DOHH2 (cell line): ENCODE results near the gene NT5DC3.

Source experiments
- H3F3A ChIP-seq: fragments of 200-600 bp; sonication (generic), shearing (Covaris generic); 2 replicates; pipeline ENCODE4 v1.6.0; 2016; ENCODE audit warnings: antibody characterized with exemption, mild to moderate bottlenecking; ENCODE audit not compliant: control insufficient read depth, insufficient read depth
- H3K27ac ChIP-seq: fragments of 200-600 bp; sonication (generic); 2 replicates; pipeline ENCODE4 v1.5.1; 2014; ENCODE audit warnings: low read depth, mild to moderate bottlenecking, low read length, moderate library complexity
- H3K27me3 ChIP-seq: fragments of 200-600 bp; sonication (generic); 2 replicates; pipeline ENCODE4 v1.6.1; 2014; ENCODE audit warnings: mild to moderate bottlenecking, low read length, mixed read lengths; ENCODE audit not compliant: control insufficient read depth
- H3K36me3 ChIP-seq: fragments of 200-600 bp; sonication (generic); 2 replicates; pipeline ENCODE4 v1.6.1; 2014; ENCODE audit warnings: mild to moderate bottlenecking, low read length, moderate library complexity, mixed read lengths; ENCODE audit not compliant: control insufficient read depth
- H3K4me1 ChIP-seq: fragments of 200-600 bp; sonication (generic); 2 replicates; pipeline ENCODE4 v1.6.1; 2014; ENCODE audit warnings: mild to moderate bottlenecking, low read length, mixed read lengths; ENCODE audit not compliant: control insufficient read depth
- H3K4me2 ChIP-seq: fragments of 200-600 bp; sonication (generic); 2 replicates; pipeline ENCODE4 v1.6.0; 2014; ENCODE audit warnings: mild to moderate bottlenecking, low read length, moderate library complexity
- H3K4me3 ChIP-seq: fragments of 200-600 bp; sonication (generic); 2 replicates; pipeline ENCODE4 v1.5.1; 2014; ENCODE audit warnings: mild to moderate bottlenecking, low read length, mixed read lengths
- H3K79me2 ChIP-seq: fragments of 200-600 bp; sonication (generic); 2 replicates; pipeline ENCODE4 v1.6.1; 2014; ENCODE audit warnings: mild to moderate bottlenecking, low read length, mixed read lengths; ENCODE audit not compliant: control insufficient read depth
- H3K9me2 ChIP-seq: fragments of 200-600 bp; sonication (generic); replicated peaks from 2 replicates; pipeline ENCODE4 v1.6.1; 2014; ENCODE audit warnings: mild to moderate bottlenecking, low read length, mixed read lengths; ENCODE audit not compliant: control insufficient read depth
- H3K9me3 ChIP-seq: fragments of 200-600 bp; sonication (generic); 2 replicates; pipeline ENCODE4 v1.6.1; 2014; ENCODE audit warnings: antibody characterized with exemption, low read length, mixed read lengths; ENCODE audit not compliant: control insufficient read depth, insufficient read depth
- H4K20me1 ChIP-seq: fragments of 200-600 bp; sonication (generic); 2 replicates; pipeline ENCODE4 v1.6.0; 2014; ENCODE audit warnings: low read depth, mild to moderate bottlenecking, antibody characterized with exemption, low read length, moderate library complexity; ENCODE audit not compliant: control insufficient read depth, insufficient read depth
- EZH2phosphoT487 ChIP-seq: fragments of 200-600 bp; sonication (generic); IDR thresholded peaks from 2 replicates; pipeline ENCODE4 v1.6.1; 2017; ENCODE audit warnings: borderline replicate concordance, mild to moderate bottlenecking, antibody characterized with exemption, low read length, moderate library complexity, mixed read lengths
- TF ChIP-seq, protein P1 (sequence below): fragments of 200-600 bp; sonication (generic); IDR thresholded peaks from one replicate; pipeline ENCODE4 v1.5.1; 2014; ENCODE audit warnings: antibody characterized with exemption, mild to moderate bottlenecking, low read depth, low read length; ENCODE audit not compliant: poor library complexity, severe bottlenecking

Gene NT5DC3

DNA sequence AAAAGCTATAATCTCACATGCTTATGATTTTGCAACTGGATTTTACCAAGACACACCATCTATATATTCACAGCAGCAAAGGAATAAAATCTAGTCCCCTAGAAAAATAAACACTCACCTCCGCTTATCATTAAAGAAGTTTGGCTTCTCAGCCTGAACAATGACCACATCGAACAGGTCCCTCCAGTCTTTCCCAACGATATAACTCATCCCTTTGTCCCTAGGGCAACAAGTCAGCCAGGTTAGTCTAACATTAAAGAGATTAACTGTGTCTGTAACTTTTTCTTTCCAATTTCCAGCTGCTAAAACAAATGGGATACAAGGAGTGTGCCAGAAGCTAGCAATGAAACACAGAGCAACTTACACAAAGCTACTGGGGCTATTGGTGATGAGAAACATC, 48.0 kb downstream of the NT5DC3 start:
- Histone ChIP-seq H3K79me2 (no peaks in the 10 kb centered on the region), H3K9me2 (no peaks in the 10 kb centered on the region), H4K20me1 (no peaks in the 10 kb centered on the region), H3K4me1 (no peaks in the 10 kb centered on the region), H3K9me3 (no peaks in the 10 kb centered on the region), H3K27ac (no peak overlapping the region), H3K4me3 (no peak overlapping the region), H3K4me2 (no peak overlapping the region), H3K36me3 (no peaks in the 10 kb centered on the region), H3K27me3 (no peaks in the 10 kb centered on the region), H3F3A (no peaks in the 10 kb centered on the region)
- no peak for TF ChIP-seq EZH2phosphoT487
- TF ChIP-seq, protein P1, sequence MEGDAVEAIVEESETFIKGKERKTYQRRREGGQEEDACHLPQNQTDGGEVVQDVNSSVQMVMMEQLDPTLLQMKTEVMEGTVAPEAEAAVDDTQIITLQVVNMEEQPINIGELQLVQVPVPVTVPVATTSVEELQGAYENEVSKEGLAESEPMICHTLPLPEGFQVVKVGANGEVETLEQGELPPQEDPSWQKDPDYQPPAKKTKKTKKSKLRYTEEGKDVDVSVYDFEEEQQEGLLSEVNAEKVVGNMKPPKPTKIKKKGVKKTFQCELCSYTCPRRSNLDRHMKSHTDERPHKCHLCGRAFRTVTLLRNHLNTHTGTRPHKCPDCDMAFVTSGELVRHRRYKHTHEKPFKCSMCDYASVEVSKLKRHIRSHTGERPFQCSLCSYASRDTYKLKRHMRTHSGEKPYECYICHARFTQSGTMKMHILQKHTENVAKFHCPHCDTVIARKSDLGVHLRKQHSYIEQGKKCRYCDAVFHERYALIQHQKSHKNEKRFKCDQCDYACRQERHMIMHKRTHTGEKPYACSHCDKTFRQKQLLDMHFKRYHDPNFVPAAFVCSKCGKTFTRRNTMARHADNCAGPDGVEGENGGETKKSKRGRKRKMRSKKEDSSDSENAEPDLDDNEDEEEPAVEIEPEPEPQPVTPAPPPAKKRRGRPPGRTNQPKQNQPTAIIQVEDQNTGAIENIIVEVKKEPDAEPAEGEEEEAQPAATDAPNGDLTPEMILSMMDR = no peak

DNA sequence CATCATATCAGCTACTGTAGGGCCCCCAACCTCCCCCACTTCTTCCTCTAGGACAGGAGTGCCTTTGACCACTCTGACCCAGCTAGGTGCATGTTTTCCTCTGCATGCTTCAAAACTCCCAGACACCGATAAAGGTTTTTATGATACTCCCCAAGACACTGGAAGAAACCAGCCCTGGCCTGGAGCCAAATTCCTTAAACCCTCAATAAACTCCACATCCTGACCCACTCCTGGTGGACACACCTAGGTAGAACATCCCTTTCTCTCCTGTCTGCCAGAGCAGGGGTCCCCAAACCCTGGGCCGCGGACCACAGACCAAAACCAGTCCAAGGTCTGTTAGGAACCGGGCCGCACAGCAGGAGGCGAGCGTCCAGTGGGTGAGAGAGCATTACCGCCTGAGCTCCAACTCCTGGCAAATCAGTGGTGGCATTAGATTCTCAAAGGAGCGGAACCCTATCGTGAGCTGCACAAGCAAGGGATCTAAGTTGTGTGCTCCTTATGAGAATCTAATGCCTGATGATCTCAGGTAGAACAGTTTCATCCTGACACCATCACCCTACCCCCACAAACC, 49.6 kb downstream of the NT5DC3 start:
- no peak overlapping the region for H3K4me3 ChIP-seq
- H3K36me3 ChIP-seq = no peaks in the 10 kb centered on the region
- no peaks in the 10 kb centered on the region for H3K27me3 ChIP-seq
- no peaks in the 10 kb centered on the region for H3K79me2 ChIP-seq
- H3F3A ChIP-seq = no peaks in the 10 kb centered on the region
- no peaks in the 10 kb centered on the region for H3K9me3 ChIP-seq
- H4K20me1 ChIP-seq = no peaks in the 10 kb centered on the region
- H3K27ac ChIP-seq = no peak overlapping the region
- H3K4me2 ChIP-seq = no peak overlapping the region
- no peaks in the 10 kb centered on the region for H3K9me2 ChIP-seq
- TF ChIP-seq, protein P1 = no peak
- no peak for TF ChIP-seq EZH2phosphoT487
- no peaks in the 10 kb centered on the region for H3K4me1 ChIP-seq

DNA sequence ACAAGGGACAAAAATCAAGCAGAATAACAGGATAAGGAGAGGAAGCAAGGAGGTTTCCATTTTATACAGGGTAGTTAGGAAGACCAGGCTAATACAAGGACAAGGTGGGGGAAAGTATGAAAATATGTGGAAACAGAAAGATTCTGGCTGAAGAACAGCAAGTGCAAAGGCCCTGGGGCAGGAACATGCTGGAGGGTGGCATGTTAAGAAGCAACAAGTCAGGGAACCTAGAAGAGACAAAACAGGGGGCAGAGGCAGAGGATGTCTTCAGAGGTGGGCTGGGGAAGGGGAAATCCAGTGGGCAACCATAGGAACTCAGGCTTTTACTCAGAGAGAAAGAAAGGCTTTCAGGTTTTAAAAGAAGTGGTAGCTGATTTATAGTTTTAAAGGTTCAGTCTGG, 54.8 kb downstream of the NT5DC3 start:
- H3K79me2 ChIP-seq = no peaks in the 10 kb centered on the region
- no peaks in the 10 kb centered on the region for H3K9me2 ChIP-seq
- no peaks in the 10 kb centered on the region for H3K27me3 ChIP-seq
- no peak for TF ChIP-seq EZH2phosphoT487
- TF ChIP-seq, protein P1 = no peak
- H3F3A ChIP-seq = no peaks in the 10 kb centered on the region
- H3K36me3 ChIP-seq = no peaks in the 10 kb centered on the region
- H3K27ac ChIP-seq = no peak overlapping the region
- no peaks in the 10 kb centered on the region for H3K9me3 ChIP-seq
- no peak overlapping the region for H3K4me2 ChIP-seq
- no peak overlapping the region for H3K4me3 ChIP-seq
- no peaks in the 10 kb centered on the region for H3K4me1 ChIP-seq
- no peaks in the 10 kb centered on the region for H4K20me1 ChIP-seq
